Muscle of leg (tissue), 11 donors: ENCODE results near the gene SHB. TPM values are rescaled to one million over a fixed set of nuclear protein-coding genes. Genes with fewer than 3 reads are reported as not detected.

Experiments
- DNase-seq: peaks from one replicate; pipeline ENCODE4 v3.0.0; 2013
- H3K27ac ChIP-seq: one replicate; pipeline ENCODE4 v1.5.1; 2013; ENCODE audit warnings: mild to moderate bottlenecking, low read length, control low read depth
- H3K27me3 ChIP-seq: one replicate; pipeline ENCODE4 v1.6.1; 2013; ENCODE audit warnings: low read length; ENCODE audit not compliant: control insufficient read depth, insufficient read depth
- H3K36me3 ChIP-seq: one replicate; pipeline ENCODE4 v1.6.1; 2013; ENCODE audit warnings: low read length; ENCODE audit not compliant: control insufficient read depth, insufficient read depth
- H3K4me1 ChIP-seq: one replicate; pipeline ENCODE4 v1.6.1; 2013; ENCODE audit warnings: low read length; ENCODE audit not compliant: control insufficient read depth, insufficient read depth
- H3K4me3 ChIP-seq: one replicate; pipeline ENCODE4 v1.5.1; 2013; ENCODE audit warnings: low read length, control low read depth
- H3K9me3 ChIP-seq: replicated peaks from 2 replicates; pipeline ENCODE4 v1.6.1; 2013; ENCODE audit warnings: low read depth, low read length; ENCODE audit not compliant: control insufficient read depth
- WGBS: methylation state at CpG from one replicate; pipeline ENCODE4 v1.1.5; 2013; ENCODE audit warnings: missing lambda C conversion rate; ENCODE audit not compliant: insufficient coverage; 5-methylcytosine and 5-hydroxymethylcytosine counted together
- polyA plus RNA-seq, 8 donors: library from polyadenylated mRNA; unstranded; fragments of 120-200 nt; gene quantifications; one replicate each; pipeline versions ENCODE4 v1.2.1 to v1.2.3, GENCODE V29; 2013; ENCODE audit warnings: inconsistent platforms in 1 of 8, low replicate concordance in 1 of 8; ENCODE audit not compliant: insufficient read length in 8 of 8, insufficient read depth in 1 of 8
- total RNA-seq: library from RNA; stranded (reverse); fragments of 120-200 nt; gene quantifications from one replicate; pipeline ENCODE4 v1.2.4, GENCODE V29; 2013

The SHB gene
- total and polyA plus RNA-seq, 9 donors: 5.0 to 9.1 (median 6.2) TPM

- no peak overlapping the region for H3K27ac ChIP-seq
- 89% methylated on average over 5 of the region's 8 CpGs for WGBS
- no peak overlapping the region for H3K4me3 ChIP-seq
- H3K27me3 ChIP-seq: no peaks in the 10 kb centered on the region
- DNase-seq: no peak
- peaks cover 37% of the 10 kb centered on the region for H3K36me3 ChIP-seq
- H3K9me3 ChIP-seq: no peaks in the 10 kb centered on the region
- peaks cover 20% of the 10 kb centered on the region for H3K4me1 ChIP-seq
These were observed 123.0 kb downstream of the SHB start for GRCh38 chr9:37946041-37946440.

GRCh38 chr9:37944671-37945481, 124.2 kb downstream of the SHB start:
- Histone ChIP-seq H3K27ac (no peak overlapping the region), H3K4me1 (peaks cover 16% of the 10 kb centered on the region), H3K4me3 (no peak overlapping the region), H3K9me3 (no peaks in the 10 kb centered on the region), H3K27me3 (no peaks in the 10 kb centered on the region), H3K36me3 (peaks cover 32% of the 10 kb centered on the region)
- no peak for DNase-seq
- 88% methylated on average over 7 of the region's 9 CpGs for WGBS

- H3K9me3 ChIP-seq: no peaks in the 10 kb centered on the region
- peaks cover 19% of the 10 kb centered on the region for H3K4me1 ChIP-seq
- no peak for DNase-seq
- H3K4me3 ChIP-seq: no peak overlapping the region
- H3K27ac ChIP-seq: no peak overlapping the region
- H3K36me3 ChIP-seq: peaks cover 35% of the 10 kb centered on the region
- no peaks in the 10 kb centered on the region for H3K27me3 ChIP-seq
- 69% methylated on average over 4 of the region's 7 CpGs for WGBS
These were observed 124.8 kb downstream of the SHB start for GRCh38 chr9:37944266-37944650.

GRCh38 chr9:37943345-37944265, 125.4 kb downstream of the SHB start:
- H3K27ac ChIP-seq: no peak overlapping the region

GRCh38 chr9:37942621-37943344, 126.2 kb downstream of the SHB start:
- Histone ChIP-seq H3K9me3 (no peaks in the 10 kb centered on the region), H3K27ac (no peak overlapping the region), H3K4me3 (no peak overlapping the region), H3K27me3 (no peaks in the 10 kb centered on the region), H3K4me1 (peaks cover 33% of the 10 kb centered on the region), H3K36me3 (peaks cover 31% of the 10 kb centered on the region)
- WGBS: 91% methylated on average over 6 of the region's 12 CpGs
- no peak for DNase-seq

More at GRCh38 chr9:37943345-37944265, 125.4 kb downstream of the SHB start:
- 44% methylated on average over 10 of the region's 12 CpGs for WGBS
- peaks cover 35% of the 10 kb centered on the region for H3K36me3 ChIP-seq
- DNase-seq: peak; percentile 88
- no peaks in the 10 kb centered on the region for H3K27me3 ChIP-seq
- no peaks in the 10 kb centered on the region for H3K9me3 ChIP-seq
- no peak overlapping the region for H3K4me3 ChIP-seq
- peaks cover 24% of the 10 kb centered on the region for H3K4me1 ChIP-seq

- no peak overlapping the region for H3K27ac ChIP-seq
- no peaks in the 10 kb centered on the region for H3K27me3 ChIP-seq
- peaks cover 40% of the 10 kb centered on the region for H3K4me1 ChIP-seq
- WGBS: 85% methylated on average over 2 of the region's 2 CpGs
- no peak overlapping the region for H3K4me3 ChIP-seq
- no peaks in the 10 kb centered on the region for H3K9me3 ChIP-seq
- no peak for DNase-seq
- peaks cover 17% of the 10 kb centered on the region for H3K36me3 ChIP-seq
These were observed 127.8 kb downstream of the SHB start for GRCh38 chr9:37941253-37941652.

- WGBS: 72% methylated on average over 2 of the region's 6 CpGs
- peaks cover 35% of the 10 kb centered on the region for H3K4me1 ChIP-seq
- no peaks in the 10 kb centered on the region for H3K27me3 ChIP-seq
- no peak overlapping the region for H3K4me3 ChIP-seq
- no peaks in the 10 kb centered on the region for H3K9me3 ChIP-seq
- DNase-seq: no peak
- peaks cover 8% of the 10 kb centered on the region for H3K36me3 ChIP-seq
- H3K27ac ChIP-seq: no peak overlapping the region
These were observed 129.4 kb downstream of the SHB start for GRCh38 chr9:37939575-37940095.

- peak; percentile 57 for DNase-seq
- WGBS: 34% methylated on average over 16 of the region's 22 CpGs
- H3K4me1 ChIP-seq: peaks cover 26% of the 10 kb centered on the region
- H3K27me3 ChIP-seq: no peaks in the 10 kb centered on the region
- H3K4me3 ChIP-seq: no peak overlapping the region
- H3K36me3 ChIP-seq: peaks cover 8% of the 10 kb centered on the region
- H3K9me3 ChIP-seq: no peaks in the 10 kb centered on the region
- H3K27ac ChIP-seq: peak overlapping the region; percentile 43
These were observed 130.7 kb downstream of the SHB start for GRCh38 chr9:37938121-37938891.

- DNase-seq: no peak
- Histone ChIP-seq H3K27me3 (no peaks in the 10 kb centered on the region), H3K36me3 (peaks cover 4% of the 10 kb centered on the region), H3K4me1 (peaks cover 23% of the 10 kb centered on the region), H3K27ac (no peak overlapping the region), H3K9me3 (no peaks in the 10 kb centered on the region), H3K4me3 (no peak overlapping the region)
- WGBS: no CpG with 5 or more reads among the region's 9 CpGs
These were observed 131.7 kb downstream of the SHB start for GRCh38 chr9:37937366-37937765.
